ENCODE data around the gene SCUBE1.

SCUBE1 gene

DNA sequence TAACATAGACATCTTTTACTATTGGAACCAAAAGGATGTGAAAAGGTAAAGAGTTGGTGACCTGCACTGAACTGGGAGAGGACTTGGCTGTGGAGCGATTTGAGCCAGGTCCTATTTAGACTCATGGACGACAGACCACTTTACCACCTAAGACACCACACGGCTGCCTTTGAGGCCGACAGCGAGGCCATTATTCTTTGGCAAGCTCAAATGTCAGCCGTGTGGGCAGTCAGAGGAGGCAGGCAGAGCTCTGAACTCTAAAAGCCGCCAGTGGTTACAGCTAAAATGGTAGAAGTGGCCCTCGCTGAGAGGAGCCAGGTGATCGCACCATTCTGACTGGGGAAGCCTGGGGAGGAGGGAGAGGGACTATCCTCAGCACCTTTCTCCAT lies 50.5 kb downstream of the SCUBE1 start:
- no peaks in the 10 kb centered on the region for H3K9me3 ChIP-seq
- H3K27me3 ChIP-seq = peaks cover 26% of the 10 kb centered on the region
- TF ChIP-seq, protein P1, sequence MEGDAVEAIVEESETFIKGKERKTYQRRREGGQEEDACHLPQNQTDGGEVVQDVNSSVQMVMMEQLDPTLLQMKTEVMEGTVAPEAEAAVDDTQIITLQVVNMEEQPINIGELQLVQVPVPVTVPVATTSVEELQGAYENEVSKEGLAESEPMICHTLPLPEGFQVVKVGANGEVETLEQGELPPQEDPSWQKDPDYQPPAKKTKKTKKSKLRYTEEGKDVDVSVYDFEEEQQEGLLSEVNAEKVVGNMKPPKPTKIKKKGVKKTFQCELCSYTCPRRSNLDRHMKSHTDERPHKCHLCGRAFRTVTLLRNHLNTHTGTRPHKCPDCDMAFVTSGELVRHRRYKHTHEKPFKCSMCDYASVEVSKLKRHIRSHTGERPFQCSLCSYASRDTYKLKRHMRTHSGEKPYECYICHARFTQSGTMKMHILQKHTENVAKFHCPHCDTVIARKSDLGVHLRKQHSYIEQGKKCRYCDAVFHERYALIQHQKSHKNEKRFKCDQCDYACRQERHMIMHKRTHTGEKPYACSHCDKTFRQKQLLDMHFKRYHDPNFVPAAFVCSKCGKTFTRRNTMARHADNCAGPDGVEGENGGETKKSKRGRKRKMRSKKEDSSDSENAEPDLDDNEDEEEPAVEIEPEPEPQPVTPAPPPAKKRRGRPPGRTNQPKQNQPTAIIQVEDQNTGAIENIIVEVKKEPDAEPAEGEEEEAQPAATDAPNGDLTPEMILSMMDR (IDR thresholded peaks at IDR 0.05) = no peak
- H3K36me3 ChIP-seq = no peaks in the 10 kb centered on the region
- no peaks in the 10 kb centered on the region for H3K4me1 ChIP-seq (ENCODE audit: control insufficient read depth in 1 of 2, insufficient read depth in 1 of 2, low read depth in 1 of 2, low read length in 1 of 2)
- no peak overlapping the region for H3K4me3 ChIP-seq (ENCODE audit: low read depth in 1 of 2, low read length in 1 of 2)
- no peak overlapping the region for H3K27ac ChIP-seq

DNA sequence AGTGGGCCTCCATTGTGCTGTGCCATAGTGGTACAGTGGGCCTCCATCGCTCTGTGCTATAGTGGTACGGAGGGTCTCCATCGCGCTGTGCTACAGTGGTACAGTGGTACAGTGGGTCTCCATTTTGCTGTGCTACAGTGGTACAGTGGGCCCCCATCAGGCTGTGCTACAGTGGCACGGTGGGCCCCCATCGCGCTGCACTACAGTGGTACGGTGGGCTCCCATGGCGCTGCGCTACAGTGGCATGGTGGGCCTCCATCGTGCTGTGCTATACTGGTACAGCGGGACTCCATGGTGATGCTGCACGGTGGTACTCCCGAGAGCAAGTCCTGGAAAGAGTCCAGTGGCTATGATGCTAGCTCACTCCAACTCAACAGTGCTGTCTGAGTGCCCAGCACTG lies 51.8 kb downstream of the SCUBE1 start:
- Histone ChIP-seq H3K4me3 (ENCODE audit: low read depth in 1 of 2, low read length in 1 of 2) (no peak overlapping the region), H3K9me3 (no peaks in the 10 kb centered on the region), H3K36me3 (no peaks in the 10 kb centered on the region), H3K27ac (no peak overlapping the region), H3K27me3 (peaks cover 26% of the 10 kb centered on the region), H3K4me1 (ENCODE audit: control insufficient read depth in 1 of 2, insufficient read depth in 1 of 2, low read depth in 1 of 2, low read length in 1 of 2) (no peaks in the 10 kb centered on the region)
- TF ChIP-seq, protein P1 (IDR thresholded peaks at IDR 0.05) = no peak

DNA sequence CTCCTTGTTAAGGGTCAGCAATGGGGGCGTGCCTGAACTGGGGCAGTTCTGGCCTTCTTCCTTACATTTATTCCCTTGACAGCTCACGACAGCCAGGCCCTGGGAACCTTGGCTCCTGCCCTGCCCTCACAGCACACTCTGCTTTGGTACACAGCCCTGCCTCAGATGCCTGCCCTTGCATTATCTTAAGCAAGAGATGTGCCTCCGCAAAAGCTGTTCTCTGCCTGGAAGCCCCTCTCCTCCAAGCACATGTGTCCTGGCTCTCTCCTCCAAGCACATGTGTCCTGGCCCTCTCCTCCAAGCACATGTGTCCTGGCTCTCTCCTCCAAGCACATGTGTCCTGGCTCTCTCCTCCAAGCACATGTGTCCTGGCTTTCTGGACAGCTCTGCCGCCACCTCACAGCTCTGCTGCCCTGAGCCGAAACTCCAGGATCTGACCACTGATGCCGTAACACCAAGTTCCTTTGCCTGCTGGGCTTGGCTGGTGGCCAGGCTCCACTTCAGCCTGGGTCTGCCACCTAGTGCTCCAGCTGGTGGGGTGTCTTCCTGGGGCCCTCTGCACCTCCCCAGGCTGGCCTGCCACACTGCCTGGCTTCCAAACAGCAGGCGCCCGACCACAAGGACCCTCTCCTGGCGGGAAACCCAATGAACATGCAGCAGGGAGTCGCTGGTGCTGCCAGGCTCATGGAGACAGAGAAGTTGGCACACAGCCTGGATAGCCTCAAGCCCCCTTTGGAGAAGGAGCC lies 53.0 kb downstream of the SCUBE1 start:
- peaks cover 26% of the 10 kb centered on the region for H3K27me3 ChIP-seq
- no peaks in the 10 kb centered on the region for H3K9me3 ChIP-seq
- H3K27ac ChIP-seq = no peak overlapping the region
- H3K4me3 ChIP-seq (ENCODE audit: low read depth in 1 of 2, low read length in 1 of 2) = no peak overlapping the region
- no peaks in the 10 kb centered on the region for H3K4me1 ChIP-seq (ENCODE audit: control insufficient read depth in 1 of 2, insufficient read depth in 1 of 2, low read depth in 1 of 2, low read length in 1 of 2)
- TF ChIP-seq, protein P1 (IDR thresholded peaks at IDR 0.05) = no peak
- no peaks in the 10 kb centered on the region for H3K36me3 ChIP-seq

DNA sequence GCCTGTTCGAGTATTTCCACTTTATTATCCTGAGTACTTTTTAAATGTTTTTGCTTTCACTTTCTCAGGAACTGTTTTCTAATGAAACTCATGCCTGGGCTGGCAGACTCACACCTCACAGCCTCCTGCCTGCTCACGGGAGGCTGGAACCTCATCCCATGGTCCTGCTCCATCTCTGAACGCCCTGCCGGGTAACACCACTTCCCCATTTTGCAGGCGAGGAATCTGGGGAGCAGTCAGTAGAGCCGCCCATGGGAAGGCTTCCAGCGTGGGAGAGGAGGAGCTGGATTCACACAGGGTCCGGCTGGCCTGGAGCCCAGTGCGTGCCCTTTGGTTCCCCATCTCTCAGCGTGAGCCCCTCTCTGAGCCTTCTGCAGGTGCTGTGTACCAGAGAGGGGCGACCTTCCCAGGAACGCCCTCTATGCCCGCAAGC lies 53.6 kb downstream of the SCUBE1 start:
- H3K9me3 ChIP-seq = no peaks in the 10 kb centered on the region
- H3K36me3 ChIP-seq = no peaks in the 10 kb centered on the region
- no peak overlapping the region for H3K4me3 ChIP-seq (ENCODE audit: low read depth in 1 of 2, low read length in 1 of 2)
- H3K27me3 ChIP-seq = peaks cover 26% of the 10 kb centered on the region
- no peak overlapping the region for H3K27ac ChIP-seq
- no peaks in the 10 kb centered on the region for H3K4me1 ChIP-seq (ENCODE audit: control insufficient read depth in 1 of 2, insufficient read depth in 1 of 2, low read depth in 1 of 2, low read length in 1 of 2)
- TF ChIP-seq, protein P1 (IDR thresholded peaks at IDR 0.05) = no peak

DNA sequence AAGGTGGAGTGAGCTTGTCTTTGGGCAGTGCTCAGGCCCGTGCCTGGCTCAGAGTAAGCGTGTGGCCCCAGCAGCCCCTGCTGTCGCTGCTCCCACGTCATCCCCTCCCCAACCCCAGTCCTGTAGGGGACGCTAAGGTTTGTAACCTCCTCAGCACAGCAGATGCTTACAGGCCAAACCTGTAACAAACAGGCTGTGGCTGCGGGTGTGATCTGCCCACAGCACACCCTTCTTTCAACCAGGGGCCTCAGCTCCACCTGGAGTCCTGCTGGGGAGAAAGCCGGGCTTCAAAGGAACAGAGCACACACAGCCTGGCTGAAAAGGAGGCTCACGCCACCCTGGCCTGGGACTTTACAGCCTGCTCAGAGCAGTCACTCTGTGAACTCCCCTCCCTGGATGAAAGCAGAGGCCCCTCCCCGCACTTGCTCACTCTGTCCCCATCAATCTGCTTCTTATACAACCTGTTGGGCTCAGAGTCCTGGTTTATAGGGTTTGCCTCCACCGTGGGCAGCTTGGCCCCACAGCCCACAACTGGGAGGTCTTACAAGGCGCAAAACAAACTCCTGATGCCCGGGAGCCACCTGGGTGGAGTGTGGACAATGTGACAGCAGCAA lies 54.3 kb downstream of the SCUBE1 start:
- H3K4me3 ChIP-seq (ENCODE audit: low read depth in 1 of 2, low read length in 1 of 2) = no peak overlapping the region
- no peaks in the 10 kb centered on the region for H3K4me1 ChIP-seq (ENCODE audit: control insufficient read depth in 1 of 2, insufficient read depth in 1 of 2, low read depth in 1 of 2, low read length in 1 of 2)
- peaks cover 26% of the 10 kb centered on the region for H3K27me3 ChIP-seq
- H3K27ac ChIP-seq = no peak overlapping the region
- TF ChIP-seq, protein P1 (IDR thresholded peaks at IDR 0.05) = no peak
- H3K36me3 ChIP-seq = no peaks in the 10 kb centered on the region
- no peaks in the 10 kb centered on the region for H3K9me3 ChIP-seq
